GM21529 (cell line): ENCODE results near the gene NDUFAB1.
"Not testable (repeated sequence)": the region's sequence is repeated elsewhere in the genome, so short reads cannot be mapped to it uniquely, and the experiment has no call there.

Source experiments
- ATAC-seq: cut with Tn5 transposase; IDR thresholded peaks from one replicate; pipeline ENCODE4 v1.9.1; 2021; ENCODE audit not compliant: unreplicated experiment

Gene NDUFAB1

DNA sequence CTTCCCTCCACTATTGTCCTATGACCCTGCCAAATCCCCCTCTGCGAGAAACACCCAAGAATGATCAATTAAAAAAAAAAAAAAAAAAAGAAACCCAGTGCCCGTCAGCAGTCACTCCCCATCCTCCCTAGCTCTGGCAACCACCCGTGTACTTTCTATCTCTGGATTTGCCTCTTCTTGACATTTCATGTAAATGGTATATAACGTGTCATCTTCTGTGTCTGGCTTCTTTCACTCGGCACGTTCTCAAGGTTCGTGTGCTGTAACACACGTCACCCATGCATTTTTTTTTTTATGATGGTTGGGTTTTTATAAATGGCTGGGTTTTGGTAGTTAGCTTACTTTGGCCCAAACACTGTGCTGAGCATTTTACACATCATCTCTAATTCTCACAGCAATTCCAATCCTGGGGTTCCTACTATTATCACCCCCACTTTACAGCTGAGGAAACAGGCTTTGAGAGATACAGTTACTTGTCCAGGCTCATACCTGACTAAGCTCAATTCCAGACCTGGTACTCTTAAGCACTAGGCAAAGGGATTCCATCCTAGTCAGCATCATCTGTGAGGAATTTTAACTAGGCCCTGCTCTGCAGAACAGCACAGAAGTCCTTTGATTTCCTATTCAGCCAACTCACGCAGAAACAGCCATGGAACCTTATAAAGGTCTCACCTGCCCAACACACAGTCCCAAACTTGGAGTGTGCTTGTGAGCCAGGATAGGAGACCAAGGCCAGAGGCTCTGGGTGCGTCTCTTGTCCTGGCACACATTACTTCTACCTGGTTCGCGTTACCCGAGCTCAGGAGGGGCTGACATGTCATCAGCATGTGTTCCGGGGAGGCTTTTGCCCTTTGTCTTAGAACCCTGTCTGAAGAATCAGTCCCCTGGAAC lies 11.7 kb downstream of the NDUFAB1 start:
- no peak for ATAC-seq

DNA sequence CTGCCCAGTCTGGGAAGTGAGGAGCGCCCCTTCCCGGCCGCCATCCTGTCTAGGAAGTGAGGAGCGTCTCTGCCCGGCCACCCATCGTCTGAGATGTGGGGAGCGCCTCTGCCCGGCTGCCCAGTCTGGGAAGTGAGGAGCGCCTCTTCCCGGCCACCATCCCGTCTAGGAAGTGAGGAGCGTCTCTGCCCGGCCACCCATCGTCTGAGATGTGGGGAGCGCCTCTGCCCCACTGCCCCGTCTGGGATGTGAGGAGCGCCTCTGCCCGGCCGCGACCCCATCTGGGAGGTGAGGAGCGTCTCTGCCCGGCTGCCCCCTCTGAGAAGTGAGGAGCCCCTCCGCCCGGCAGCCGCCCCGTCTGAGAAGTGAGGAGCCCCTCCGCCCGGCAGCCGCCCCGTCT lies 12.8 kb downstream of the NDUFAB1 start:
- not testable (repeated sequence) for ATAC-seq

DNA sequence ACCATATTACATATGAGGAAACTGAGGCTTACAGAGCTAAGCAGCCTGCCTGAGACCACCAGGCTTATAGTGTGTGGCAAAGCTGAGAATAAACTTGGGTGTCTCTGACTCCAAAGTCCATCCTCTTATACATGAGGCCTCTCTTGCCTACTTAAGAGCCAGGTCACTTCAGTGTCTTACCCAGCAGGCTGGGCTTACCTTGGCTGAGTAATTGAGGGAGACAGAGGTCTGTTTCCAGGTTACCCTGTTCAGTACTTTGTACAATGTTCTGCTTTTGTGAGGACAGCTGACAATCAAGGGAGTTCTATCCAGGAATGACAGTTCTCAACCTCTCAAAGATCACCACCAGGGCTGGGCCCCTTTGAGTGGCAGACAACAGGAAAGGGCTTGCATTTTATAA lies 14.4 kb downstream of the NDUFAB1 start:
- no peak for ATAC-seq

DNA sequence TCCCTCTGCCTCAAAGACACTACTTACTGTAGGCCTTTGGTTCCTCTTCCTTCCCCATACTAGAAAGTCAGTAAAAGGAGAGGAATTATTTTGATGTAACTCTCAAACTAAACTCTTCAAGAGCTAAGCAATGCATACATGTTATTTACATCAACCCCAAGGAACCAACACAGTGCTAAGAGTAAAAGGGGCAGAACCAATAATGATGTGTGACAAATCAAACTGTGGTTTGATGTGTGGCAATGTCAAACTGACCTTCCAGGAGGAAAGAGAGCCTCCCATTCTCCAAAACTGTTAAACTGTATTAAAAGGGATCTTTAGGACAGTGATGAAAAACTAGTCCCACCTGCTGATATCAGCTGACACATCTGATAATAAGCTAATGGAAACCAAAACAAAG lies 15.7 kb downstream of the NDUFAB1 start:
- ATAC-seq = no peak

DNA sequence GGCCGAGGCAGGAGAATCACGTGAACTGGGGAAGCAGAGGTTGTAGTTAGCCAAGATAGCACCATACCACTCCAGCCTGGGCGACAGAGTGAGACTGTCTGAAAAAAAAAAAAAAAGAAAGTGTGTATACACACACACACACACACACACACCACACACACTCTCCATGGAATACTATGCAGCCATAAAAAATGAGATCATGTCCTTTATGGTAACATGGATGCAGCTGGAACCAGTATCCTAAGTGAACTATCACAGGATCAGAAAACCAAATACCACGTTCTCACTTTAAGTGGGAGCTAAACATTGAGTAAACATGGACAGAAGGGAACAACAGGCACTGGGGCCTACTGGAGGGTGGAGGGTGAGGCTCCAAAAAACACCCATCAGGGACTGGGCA lies 16.7 kb downstream of the NDUFAB1 start:
- ATAC-seq = no peak

DNA sequence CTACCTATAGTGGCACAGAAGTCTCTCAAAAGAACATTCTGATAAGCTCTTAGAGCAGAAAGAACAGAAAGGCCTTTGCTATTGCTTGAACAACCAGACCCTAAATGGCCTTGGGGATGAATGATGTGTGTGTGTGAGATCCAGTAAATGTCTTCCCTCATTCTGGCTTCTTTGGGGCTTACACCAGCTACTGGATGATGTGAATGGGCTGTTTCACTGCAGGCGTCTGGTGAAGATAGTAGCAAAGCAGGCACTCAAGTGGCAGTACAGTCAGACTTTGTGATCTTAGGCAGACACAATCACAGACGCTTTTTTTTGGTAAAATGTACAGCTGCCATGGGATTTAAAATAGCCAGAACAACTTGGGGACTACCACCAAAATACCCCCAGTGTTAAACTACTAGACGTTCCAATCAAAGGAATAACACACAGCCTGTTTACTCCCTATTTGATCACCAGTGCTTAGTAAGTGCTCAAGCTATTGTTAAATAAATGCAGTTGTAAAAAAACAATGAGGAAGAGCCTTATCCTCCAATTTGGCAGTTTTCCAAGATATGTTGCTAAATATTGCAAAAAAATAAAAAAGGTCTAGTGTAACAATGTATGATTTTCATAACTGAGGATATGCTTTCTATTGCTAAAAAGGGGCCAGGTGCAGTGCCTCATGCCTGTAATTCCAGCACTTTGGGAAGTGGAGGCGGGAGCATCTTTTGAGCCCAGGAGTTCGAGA lies 17.9 kb downstream of the NDUFAB1 start:
- ATAC-seq = no peak

DNA sequence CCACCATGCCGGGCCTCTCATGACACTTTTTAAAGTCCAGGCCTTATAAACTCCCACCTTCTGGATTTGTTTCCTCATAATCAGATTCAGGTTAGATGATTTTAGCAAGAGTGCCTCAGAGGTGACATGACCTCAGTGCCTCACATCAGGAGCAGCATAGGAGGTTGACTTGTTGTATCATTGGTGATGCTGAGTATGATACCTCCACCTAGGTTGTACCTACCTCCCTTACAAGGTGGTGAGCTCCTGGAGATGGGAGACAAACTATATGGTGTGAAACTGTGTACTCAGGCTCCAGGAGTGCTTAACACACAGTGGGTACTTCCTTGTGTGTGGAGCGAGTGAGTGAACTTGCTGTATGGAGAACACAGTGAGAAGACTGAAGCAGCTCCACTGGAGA lies 18.6 kb downstream of the NDUFAB1 start:
- no peak for ATAC-seq

DNA sequence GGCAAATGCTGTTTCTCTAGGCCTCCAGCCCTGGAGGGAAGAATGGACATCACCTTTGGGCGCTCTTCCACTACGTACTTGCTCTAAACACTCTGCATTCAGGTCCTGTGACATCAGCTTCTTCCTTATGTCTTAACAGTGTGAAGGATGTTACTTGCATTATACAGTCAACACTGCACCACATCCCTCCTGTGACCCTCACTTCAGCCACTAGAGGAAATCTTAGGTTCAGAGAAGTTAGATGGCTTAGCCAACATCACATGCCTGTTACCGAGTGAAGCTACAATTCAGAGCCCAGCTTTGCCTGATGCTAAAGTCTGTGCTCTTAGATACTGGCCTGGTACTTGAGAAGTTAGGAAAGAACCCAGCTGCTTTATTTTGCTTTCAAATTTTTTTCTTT lies 20.3 kb downstream of the NDUFAB1 start:
- ATAC-seq = no peak

DNA sequence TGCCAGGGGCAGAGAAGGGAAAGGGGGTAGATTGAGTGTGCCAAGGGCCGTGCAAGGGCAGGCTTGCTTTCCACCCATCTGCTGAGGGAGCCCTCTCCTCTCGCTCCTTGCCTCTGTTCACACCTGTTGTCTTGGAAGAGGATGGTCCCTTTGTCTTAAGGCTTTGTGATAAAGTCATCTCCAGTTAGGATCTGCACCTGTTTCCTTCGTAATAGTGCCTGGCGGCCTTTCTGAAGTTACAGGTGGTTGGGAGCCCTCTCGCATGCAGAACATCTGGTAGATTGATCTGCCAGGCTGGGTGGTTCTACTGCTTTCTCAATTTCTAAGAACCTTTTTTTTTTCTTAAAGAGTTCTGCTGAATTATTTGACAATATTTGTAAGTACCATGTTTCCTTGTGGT lies 22.3 kb downstream of the NDUFAB1 start:
- no peak for ATAC-seq

DNA sequence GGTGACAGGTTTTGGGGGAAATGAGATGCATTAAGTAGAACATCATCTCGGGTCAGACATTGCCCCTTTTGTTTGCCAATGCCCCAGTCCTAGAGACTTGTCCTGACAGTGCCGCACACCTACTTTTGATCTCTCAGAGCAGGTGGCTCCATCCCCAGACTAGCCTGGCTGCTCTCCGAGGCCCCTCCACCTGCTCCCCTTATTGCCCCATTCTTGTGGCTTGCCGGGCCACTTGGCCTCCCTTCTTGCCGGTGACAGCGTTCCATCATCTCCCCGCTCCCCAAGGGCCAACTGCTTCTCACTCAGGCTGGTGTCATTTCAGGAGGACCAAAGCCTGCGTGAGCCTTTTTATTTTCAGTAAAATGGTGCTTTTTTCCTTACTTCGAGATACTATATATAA lies 23.7 kb downstream of the NDUFAB1 start:
- ATAC-seq = no peak

DNA sequence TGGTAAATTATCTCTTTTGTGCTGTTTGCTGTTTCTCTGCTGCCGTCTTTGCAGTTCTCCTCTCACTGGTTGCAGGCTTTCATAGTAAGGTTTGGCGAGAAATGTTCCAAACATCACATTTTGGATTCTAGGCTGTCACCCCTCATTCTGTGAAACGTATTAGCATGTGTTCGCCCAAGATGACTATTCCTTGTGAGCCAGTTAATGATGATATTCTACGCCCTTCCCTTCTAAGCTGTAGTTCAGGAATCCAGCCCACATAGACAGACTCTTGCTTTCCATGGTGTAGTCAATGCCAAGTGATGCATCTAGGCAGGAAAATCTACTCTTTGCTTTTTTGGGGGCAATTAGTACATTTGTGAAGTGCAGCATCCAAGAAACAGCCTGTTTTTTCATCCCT lies 24.2 kb downstream of the NDUFAB1 start:
- no peak for ATAC-seq

DNA sequence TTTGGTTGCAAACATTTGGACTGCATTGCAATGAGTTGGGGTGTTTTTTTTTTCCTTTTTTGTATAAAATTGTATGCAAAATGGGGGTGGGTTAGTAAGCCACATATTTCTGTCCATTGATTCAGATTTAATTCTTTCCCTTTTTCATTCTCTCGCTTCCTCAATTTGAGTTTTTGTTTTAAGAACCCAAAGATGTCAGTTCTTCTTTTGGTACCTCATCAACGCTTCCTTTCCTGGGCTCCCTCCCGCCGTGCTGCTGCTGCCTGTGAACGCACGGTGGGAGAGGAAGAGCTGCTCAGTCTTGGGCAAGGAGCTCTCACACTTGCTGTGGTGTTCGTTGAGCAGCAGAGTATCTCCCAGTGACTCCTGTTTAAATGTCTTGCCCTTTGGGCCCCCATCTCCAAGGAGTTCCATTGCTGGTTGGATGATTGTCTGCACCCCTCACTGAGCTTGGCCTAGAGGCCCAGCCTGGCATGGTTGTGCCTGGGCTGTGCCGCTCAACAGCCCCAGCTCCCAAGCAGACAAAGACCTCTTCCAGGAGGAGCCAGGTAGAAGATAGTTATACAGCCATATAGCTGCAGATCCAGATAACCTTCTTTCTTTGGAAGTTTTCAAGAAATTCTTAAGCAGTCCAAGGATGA lies 25.0 kb downstream of the NDUFAB1 start:
- no peak for ATAC-seq

DNA sequence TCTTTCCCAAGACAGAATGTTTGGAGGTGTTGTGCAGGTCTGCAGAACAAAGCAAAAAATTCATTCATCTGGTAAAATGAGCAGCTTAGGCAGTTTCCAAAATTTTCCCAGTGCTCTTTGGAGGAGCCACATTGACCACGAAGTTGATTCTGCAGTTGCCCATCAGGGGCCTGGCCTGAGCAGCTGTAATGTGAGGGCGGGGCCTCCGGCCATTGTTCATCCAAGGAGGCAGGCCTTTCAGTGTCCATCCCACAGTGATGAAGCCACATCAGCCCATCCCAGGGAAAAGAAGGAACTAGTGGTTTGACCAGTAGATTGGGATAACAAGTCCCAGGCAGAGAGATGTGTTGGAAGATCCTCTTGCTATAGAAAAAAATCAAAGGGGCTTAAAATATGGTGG lies 28.5 kb downstream of the NDUFAB1 start:
- ATAC-seq = no peak

DNA sequence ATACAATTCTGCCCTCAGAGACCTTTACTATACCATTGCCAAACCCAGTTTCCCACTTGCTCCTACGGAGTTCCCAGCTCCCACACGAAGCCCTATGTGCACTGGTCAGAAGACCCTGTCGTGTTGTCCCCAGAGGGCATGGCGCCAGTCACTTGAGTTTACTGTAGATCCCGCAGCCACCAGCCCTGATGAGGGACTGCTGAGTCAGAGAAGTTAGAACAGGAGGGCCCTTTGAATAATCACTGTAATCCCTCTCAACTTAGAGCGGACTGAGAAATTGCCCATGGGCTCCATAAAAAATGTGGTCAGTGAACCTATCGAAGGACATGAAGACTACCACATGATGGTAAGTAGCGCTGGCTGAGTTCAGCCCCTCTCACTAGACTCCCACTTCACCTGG lies 29.4 kb downstream of the NDUFAB1 start:
- ATAC-seq = no peak

DNA sequence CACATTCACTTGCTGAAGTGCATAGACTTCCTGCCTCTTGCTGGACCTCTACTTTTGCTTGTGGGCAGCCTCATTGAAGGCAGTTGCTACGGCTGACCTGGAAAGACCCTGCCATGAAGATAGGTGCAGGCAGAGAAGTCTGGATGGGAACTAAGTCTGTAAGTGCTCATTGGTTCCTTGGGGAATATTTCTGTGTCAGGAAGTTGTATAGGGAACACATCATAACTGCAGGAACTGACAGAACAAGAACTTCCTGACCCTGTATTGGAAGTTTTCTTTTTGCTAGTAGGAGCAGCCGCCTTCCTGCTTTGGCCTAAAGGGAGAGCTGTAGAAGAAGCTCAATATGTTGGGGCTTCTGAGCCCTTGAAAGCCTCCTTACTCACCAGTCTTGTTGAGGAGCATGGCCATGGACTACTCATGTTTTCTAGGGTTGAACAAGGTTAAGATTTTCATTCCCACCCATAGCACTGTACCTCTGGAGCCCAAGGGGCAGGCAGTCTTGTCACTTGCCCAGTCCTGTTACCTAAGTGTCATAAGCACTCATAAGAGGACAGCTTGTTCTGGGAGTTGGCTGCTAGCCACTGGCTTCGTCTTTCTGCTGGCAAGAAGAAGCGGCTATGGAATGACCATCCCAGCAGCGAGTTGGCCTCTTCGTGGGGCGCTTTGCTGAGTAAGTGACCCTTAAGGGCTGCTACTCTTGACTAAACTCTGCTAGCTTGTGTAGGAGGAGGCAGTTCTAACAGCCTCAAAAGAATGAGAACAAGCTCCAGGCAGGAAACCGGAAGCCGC lies 31.3 kb downstream of the NDUFAB1 start:
- ATAC-seq = no peak

DNA sequence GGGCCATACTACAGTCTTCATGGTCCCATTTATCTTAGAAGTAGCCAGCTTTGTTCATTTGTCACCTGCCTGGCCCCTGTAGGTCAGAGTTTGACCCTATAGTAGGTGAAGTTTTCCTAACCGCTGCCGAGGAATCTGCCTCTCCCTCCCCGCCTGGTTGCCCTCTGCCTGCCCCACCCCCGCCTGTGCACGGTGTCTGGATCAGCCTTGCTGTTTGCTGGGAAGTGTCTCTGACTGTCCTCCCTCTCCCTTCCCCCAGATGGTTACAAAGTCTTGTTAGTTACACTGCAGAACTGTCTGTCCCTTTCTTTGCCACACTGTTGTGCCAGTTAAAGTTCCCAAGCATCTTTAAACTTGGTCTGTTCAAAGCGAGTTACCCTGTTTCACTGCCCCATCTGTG lies 32.9 kb downstream of the NDUFAB1 start:
- no peak for ATAC-seq

DNA sequence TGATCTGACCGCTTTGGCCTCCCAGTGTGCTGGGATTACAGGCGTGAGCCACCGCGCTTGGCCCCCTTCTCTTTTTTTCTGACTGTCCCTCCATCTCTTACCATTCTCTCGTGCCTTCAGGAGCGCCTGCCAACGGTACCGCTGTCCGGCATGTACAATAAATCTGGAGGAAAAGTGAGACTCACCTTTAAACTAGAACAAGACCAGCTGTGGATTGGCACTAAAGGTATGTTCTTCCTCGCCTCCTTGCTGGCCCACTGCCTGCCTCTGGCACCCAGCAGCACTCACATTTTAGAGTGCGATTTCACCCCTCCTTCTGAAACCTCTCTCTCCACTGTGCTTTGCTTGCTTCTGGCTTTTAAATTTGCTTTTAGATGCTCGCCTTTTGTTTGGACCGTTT lies 33.6 kb downstream of the NDUFAB1 start:
- ATAC-seq = no peak

DNA sequence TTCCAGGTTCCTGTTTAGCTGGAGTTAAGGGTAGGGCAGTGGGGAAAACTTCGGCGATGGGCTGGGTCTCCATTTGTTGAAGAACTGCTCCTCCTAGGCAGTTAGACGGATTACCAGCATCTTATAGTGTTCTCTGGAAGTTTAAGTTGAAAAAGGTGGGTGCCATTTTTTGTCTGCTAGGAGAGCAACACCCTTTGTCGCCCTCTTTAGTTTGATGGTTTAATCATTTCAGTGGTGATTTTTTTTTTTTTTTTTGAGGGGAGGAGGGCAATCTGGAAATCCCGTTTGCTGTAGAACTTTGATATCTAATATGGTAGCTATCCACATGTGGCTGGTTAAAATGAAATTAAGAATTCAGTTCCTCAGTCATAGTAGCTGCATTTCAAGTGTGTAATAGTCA lies 34.5 kb downstream of the NDUFAB1 start:
- no peak for ATAC-seq

DNA sequence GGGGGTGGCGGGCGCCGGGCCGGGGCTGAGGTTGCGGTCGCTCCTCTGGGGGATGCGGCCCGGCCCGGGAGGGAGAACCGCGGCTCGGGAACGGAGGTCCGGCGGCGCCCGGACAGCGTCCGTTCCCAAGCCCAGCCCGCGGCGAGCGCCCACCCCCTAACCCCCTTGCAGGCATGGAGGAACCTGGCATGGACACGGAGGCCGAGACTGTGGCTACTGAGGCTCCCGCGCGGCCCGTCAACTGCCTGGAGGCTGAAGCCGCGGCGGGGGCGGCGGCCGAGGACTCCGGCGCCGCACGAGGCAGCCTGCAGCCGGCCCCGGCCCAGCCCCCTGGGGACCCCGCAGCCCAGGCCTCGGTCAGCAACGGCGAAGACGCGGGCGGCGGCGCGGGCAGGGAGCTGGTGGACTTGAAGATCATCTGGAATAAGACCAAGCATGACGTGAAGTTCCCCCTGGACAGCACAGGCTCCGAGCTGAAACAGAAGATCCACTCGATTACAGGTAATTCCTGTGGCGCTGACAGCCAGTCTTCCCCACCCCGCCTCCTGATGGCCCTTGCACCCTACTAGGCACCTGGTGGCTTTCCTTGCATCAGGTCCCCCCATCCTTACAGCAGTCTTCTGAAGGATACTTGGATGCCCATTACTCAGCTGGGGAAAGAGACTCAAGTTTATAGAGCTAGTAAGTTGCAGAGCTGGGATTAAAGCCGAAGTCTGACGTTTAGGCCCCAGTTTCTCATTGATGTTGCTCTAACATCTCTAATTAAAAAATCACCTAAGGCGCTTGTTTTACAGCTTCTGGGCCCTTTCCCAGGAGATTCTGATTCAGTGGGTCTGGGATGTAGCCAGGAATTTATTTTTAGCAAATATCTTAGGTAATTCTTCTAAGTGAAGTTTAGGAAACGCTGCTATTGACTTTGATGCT lies 38.1 kb downstream of the NDUFAB1 start:
- peak; percentile 4 for ATAC-seq
